GM19025 (cell line): ENCODE results near the gene IQCK.
"Not testable (repeated sequence)": the region's sequence is repeated elsewhere in the genome, so short reads cannot be mapped to it uniquely, and the experiment has no call there.

Experiments
- ATAC-seq: cut with Tn5 transposase; IDR thresholded peaks from one replicate; pipeline ENCODE4 v1.9.1; 2021; ENCODE audit warnings: mild to moderate bottlenecking, low read depth, moderate library complexity; ENCODE audit not compliant: unreplicated experiment

The IQCK gene, protein sequence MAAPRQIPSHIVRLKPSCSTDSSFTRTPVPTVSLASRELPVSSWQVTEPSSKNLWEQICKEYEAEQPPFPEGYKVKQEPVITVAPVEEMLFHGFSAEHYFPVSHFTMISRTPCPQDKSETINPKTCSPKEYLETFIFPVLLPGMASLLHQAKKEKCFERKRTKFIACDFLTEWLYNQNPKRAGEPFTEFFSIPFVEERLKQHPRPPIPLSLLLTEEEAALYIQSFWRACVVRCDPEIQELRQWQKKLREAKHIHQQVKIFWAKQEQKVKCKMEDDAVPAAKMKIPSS

DNA sequence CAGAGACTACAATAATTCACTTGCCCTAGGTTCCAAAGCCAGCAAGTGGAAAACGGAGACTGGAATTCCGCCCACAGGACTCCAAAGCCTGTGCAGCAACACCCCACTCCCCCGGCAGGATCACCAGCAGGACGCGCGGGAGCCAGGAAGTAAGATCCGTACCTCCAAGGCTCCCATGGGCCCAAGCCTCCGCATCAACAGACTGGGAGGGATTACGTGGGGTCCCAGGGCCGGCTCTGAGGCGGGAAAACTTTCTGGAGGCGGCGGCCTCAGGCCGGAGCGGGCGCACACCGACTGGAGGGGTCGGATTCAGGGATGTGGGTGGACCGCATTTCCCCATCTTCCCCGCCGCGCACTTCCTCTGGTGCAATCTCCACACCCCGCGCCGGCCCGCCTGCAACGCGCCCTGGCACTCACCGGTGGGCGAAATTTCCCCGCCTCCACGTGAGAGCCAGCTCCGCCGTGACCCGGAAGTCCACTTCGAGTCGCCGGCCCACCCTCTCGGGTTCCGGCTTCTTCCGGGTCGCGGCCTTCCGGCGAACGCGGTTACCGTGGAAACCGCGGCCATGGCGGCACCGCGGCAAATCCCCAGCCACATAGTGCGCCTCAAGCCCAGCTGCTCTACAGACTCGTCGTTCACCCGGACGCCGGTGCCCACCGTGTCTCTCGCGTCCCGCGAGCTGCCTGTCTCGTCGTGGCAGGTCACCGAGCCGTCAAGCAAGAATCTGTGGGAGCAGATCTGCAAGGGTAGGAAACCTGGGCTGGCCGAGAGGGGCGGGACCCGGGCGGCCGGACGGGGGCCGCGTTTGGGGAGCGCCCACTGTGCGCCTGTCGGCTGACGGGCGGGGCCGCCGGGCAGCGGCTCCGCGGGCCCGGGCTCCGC, at the start of gene IQCK, which contains the start of gene KNOP1:
Gene IQCK, plus strand, starts transcription at position 531 of the 883 bp plus-strand sequence. Its CDS starts 36 bp downstream, at position 567.
Gene KNOP1, minus strand, starts transcription at position 487 of the 883 bp plus-strand sequence. CDS start 3,192 bp downstream, outside the sequence.
- peak; percentile 95 for ATAC-seq

DNA sequence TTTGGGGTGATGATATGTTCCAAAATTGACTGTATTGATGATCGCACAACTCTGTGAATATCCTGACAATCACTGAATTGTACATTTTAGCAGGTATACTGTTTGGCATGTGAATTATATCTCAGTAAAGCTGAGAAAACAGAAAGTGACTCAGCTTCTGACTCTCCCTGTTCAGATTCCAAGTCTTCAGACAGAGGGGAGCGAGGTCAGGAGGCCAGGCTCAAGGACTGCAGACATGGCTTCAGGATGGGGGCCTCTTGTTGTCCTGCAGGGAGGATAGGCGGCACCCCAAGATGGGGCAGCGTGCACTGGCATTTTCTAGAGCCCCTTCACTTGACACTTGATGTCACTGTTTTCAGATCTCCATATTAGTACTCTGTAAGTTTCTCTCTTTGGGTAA, 45.7 kb upstream of the IQCK start:
- ATAC-seq, result no peak

DNA sequence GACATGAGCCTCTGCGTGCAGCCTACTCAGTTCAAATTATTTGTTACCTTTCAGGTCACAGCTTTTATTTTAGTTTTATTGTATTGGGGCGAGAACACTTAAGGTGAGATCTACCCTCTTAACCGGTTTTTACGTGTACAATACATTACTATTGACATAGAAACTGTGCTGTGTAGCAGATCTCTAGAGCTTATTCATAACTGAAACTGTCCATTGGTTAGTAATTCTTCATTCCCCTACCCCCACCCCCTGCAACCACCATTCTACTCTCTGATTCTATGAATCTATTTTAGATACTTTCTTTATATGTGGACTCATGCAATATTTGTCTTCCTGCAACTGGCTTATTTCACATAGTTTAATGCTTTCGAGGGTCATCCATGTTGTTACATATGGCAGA, 43.6 kb upstream of the IQCK start:
- no peak for ATAC-seq

DNA sequence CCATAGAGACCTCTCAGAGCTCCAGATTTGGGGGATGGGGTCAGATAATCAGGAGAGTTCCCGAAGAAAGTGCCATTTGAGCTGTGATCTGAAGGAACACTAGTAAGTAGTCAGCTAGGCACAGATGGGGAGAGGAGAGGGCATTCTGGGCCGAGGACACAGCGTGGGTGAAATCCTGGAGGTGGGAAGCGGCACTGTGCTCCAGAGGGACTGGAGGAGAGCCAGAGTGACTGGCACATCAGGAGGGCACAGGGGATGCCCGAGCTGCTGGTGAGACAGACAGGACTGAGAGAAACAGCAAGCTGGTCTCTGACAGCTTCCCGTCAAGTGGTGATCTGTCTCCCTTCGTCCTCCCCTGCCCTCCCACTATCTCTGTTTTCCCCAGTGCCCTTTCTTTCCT, 40.7 kb upstream of the IQCK start:
- ATAC-seq, result no peak

DNA sequence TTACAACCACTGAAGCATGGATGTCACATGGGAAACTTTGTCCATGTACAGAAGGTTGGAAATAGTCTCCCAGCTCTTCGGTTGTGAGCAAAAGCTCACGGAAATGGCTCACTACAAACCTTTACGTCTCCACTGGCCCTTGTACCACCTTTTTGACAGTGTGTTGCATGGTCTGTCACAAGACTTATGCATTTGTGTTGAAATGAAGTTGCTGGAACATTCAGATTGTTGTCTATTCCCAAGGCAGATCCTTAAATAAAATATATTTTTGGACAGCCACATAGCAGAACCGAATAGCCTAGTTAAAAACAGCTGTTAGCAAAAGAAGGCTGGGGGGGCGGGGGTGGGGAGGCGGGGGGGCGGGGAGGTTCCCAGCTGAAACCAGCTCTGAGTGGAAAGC, 39.3 kb upstream of the IQCK start:
- ATAC-seq, result no peak

DNA sequence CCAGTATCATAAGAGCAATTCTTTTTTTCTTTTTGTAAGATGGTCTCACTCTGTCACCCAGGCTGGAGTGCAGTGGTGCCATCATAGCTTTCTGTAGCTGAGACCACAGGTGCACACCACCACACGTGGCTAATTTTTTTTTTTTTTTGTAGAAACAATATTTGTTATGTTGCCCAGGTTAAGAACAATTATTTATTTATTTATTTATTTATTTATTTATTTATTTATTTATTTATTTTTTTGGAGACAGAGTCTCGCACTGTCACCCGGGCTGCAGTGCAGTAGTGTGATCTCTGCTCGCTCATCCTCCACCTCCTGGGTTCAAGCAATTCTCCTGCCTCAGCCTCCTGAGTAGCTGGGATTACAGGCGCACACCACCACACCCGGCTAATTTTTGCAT, 38.8 kb upstream of the IQCK start:
- not testable (repeated sequence) for ATAC-seq

DNA sequence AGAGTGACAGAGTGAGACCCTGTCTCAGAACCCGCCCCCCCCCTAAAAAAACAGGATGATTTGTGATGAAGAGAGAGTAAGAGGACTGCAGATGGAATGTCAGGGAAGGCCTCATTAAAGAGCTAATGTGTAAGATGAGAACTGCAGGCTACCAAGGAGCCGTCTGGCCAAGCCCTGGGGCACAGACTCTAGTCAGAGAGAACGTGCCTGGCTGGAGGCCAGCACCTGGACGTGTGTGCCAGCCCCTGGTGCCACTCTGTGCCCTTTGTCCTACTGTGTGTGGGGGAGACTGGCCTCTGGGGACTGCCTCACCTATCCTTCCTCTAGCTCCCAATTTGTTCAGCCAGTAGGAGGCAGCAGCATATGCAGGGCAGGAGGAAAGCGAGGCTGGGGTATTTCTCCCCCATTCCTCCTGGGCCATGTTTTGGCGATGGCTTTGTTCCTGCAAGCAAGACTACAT, 37.2 kb upstream of the IQCK start:
- ATAC-seq, result no peak

DNA sequence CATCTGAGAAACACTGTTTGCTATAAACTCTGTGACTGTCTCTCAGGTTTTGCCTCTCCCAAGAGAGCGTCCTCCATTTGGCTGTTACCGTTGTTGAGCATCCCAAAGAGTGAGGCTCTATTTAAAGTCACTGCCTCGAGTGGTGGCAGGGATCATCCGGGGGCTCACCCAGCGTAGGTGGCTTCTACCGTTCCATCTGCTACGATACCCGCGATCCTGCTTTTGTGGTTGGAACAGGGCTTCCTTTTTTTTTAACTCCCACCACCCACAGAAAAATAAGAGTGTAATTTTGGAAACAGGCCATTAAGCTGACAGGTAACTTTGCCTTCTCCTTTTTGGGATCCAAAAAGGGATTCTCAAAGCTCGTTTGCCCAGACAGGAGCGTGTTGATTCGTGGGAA, 36.4 kb upstream of the IQCK start:
- no peak for ATAC-seq

DNA sequence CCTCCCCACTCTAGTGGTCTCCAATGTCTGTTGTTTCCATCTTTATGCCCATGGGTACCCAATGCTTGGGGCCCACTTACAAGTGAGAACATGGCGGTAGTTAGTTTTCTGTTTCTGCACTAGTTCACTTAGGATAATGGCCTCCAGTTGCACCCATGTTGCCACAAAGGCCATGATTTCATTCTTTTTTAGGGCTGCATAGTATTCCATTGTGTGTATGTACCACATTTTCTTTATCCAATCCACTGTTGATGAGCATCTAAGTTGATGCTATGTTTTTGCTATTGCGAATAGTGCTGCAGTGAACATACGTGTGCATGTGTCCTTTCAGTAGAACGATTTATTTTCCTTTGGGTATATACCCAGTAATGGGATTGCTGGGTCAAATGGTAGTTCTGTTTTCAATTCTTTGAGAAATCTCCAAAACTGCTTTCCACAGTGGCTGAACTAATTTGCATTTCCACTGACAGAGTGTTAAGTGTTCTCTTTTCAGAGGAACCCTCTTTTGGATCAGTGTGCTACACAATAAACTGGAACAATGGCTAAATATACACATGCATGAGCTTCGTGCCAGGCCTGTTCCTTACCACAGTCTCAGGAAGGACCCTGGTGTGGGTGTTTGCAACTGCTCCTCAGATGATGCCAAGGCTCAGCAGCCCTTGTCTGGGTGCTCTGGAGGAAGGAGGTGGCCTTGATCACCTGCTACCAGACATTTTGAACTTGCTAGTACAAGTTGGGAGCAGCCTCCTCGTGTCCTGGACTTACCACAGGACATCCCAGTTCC, 34.4 kb upstream of the IQCK start:
- ATAC-seq, result no peak

DNA sequence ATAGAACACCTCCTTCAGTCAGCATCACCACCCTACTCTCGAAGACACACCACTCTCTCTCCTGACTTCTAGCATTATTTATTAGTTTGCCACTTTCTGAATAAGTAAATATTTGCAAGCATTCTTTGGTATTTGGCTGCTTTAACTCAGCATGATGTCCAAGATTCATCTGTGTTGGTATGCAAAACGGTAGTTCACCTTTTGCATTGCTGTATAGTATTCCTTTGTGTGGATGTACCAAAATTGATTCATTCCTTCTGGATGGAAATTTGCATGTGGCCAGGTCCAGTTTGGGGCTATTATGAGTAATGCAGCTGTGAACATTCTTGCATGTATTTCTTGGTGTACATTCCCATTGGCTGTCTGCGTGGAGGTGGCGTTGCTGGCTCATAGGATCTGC, 32.9 kb upstream of the IQCK start:
- no peak for ATAC-seq

DNA sequence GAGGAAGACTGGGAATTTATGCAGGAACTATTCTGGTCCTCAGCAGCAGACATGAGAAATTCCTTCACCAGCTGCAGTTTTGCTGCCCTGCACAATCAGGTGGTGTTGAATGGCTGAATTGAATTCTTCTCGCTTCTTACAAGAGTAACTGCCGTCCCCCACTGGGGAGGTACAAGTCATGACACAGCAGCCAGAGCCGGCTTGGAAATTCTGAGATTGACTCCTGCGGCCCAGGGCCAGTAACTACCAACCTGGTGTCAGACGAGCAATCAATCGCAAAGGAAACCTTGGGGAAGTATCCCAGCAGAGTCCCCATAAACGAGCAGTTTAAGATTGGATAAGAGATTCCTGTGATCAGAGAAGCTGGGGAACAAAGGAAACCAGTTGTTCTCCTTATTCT, 30.8 kb upstream of the IQCK start:
- no peak for ATAC-seq

DNA sequence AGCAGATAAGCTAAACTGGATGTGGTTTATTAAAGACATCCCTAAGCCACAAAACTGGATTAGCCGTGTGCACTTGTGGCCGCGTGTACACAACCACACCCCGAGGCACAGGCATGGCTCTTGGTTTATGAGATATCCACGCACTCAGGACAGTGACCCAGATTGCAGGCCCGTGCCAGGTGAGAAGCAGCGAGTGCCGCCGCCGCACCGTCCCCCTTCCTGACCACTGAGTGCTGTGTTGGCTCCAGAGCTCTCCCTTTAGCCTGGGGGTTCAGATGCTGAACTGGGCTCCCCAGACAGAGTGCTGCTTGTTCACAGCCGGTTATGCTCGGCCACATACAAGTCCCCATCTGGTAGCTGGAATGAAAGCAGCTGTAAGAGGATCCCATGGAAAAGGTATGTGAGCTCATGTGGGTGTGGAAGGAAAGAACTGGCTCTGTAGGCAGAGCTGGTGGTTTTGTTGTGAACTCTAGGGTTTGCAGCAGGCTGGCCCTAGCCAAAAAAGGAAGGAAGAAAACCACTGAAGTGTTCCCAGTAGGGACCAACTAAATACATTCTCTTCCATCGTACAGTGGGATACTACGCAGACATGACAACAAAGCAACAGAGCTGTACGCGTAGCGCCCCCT, 29.6 kb upstream of the IQCK start:
- no peak for ATAC-seq

DNA sequence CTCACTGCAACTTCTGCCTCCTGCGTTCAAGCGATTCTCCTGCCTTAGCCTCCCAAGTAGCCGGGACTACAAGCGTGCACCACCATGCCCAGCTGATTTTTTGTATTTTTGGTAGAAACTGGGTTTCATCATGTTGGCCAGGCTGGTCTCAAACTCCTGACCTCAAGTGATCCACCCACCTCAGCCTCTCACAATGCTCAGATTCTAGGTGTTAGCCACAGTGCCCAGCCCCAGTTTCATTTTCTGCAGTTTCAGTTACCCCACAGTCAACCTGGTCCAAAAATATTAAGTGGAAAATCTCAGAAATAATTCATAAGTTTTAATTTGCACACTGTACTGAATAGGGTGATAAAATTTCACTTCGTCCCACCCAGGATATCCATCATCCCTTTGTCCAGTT, 28.7 kb upstream of the IQCK start:
- no peak for ATAC-seq

DNA sequence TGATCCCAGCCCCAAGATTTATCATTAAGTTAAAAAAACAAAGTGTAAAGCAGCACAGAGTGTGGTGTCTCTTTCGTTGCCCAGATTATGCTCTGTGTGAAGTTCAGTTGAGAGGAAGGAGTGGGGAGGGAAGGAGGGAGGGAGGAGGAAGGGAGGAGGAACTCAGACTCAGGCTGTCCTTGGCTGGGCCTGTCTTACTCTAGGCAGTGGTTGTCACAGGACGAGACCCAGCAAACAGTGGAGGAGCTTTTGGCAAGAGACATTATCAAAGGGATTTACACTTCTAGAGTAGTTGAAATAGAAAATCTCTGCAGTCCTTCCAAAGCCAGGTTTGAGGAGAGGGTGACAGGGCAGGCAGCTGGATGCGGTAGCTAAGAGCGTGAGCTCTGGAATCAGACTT, 27.9 kb upstream of the IQCK start:
- ATAC-seq, result no peak

DNA sequence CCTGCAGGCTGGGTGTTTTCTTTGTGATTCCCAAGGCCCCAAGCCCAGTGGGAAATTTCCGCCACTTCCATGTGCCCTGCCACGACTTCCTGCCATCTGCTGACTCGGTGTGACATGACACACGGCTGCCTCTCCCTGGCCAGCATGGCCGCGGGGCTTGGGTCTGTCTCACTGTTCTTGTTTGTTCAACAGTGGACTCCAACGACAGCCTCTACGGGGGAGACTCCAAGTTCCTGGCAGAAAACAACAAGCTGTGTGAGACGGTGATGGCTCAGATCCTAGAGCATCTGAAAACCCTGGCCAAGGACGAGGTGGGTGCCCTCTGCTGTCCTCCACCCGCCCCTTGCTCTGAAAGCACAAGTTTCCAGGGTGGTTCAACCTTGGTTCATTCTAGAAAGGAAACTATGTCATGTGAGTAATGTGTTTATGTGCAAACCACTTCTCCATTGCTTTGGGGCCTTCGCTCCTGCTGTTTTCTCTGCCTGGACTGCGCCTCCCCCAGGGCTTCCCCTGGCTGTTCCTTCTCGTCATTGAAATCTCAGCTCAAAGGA, 26.8 kb upstream of the IQCK start:
- no peak for ATAC-seq

DNA sequence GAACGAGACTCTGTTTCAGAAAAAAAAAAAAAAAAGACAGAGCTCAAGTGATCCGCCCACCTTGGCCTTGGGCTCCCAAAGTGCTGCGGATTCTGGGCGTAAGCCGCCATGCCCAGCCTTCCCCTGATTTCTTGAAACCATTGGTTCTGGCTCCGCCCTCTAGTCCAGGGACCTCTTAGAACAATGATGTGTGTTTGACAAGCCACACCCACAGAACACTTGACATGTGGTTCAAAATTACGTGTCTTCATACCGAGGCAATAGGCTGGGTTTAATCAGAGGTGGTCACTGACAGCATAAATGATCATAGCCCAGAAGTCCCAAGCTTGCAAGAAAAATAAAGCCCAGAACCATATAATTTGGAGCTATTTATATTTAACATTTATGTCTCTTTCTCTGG, 23.1 kb upstream of the IQCK start:
- ATAC-seq, result no peak

DNA sequence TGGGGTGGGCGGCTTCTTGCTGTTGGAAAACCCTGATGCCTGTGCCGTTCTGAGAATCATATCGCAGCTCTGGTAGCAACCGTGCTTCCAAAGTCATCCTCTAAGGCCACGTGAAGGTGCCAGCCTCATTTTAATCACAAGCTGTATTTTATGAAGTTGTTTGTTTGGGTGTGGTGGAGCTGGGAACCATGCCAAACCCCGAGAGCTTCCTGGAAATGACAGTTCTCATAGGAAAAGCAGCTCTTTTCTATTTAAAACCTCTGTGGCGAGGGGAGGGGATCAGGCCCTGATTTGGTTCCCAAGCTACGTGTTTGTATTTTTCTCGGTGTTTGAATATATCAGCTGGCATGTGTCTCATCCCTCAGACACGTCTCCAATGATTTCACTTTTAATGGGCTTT, 21.7 kb upstream of the IQCK start:
- ATAC-seq, result no peak

DNA sequence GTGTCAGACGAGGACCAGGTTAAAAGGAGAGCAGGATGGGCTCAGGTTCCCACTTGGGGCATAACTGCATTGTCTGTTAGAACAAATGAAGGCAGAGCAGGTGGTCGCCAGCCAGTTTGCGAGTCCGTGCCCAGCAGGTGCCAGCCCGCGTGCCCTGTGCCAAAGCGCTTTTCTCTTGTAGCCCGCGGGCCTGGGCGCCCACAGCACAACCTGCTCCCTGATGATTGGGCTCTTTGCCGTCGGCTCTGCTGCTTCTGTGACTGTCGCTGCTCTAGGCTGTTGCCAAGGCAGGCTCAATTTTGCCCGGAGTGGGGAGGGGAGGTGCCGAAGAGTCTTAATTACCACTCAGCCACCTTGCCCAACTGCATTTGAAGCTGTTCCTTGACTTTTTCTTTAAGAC, 21.1 kb upstream of the IQCK start:
- ATAC-seq, result no peak

DNA sequence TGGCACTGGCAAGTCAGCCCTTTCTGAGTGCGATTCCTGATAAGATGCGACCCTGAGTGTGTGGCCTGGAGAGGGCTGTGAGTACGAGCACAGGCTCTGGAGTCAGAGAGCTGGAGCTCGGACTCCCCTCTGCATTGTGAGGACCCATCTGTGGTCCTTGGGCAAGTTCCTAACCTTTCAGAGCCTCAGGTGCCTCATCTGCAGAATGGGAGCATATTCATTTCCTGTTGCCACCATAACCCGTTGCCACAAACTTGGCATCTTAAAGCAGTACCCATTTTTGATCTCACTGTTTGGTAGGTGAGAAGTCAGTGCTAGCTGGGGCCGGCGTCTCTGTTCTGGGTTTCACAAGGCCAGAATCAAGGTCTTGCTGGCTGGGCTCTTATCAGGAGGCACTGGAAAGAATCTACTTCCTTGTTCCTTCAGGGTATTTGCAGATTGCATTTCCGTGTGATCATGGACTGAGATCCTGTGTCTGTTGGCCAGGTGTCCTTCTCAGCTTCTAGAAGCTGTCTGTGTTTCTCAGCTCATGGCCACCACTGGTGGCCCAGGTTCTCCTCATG, 20.2 kb upstream of the IQCK start:
- no peak for ATAC-seq
